ENCODE results near the gene SCAF1.

Gene SCAF1

DNA sequence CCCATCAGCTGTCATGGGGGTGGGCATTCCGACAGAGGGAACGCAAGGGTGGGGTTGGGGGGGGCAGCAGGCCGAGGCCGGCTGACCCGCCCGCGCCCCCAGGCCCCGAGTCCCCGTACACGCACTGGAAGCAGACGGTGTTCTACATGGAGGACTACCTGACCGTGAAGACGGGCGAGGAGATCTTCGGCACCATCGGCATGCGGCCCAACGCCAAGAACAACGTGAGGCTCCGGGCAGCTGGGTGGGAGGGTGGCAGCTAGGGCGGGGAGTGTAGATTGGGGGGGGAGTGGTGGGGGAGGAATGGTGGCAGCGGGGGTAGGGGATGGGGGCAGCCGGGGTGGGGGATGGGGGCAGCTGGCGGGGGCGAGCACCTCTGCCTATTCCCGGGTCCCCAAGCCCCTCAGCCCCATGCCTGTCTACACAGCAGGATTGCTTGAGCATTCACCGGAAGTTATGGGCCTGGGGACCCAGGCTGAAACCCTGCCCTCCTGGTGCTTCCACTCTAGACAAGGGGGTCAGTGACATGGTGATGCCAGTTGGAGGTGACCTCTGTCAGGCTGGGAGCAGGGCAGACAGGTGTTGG lies 44.6 kb downstream of the SCAF1 start:
- in situ Hi-C loops (cut with HindIII; ENCODE audit: low sequenced_read_pairs): no loop called here
- TF ChIP-seq CTCF (IDR thresholded peaks at IDR 0.05; ENCODE audit: low read depth, low read length): no peak
- no peak overlapping the region for H3K4me3 ChIP-seq (ENCODE audit: low read depth, low read length)
- DNase-seq (ENCODE audit: low read depth, low spot score): no peak

DNA sequence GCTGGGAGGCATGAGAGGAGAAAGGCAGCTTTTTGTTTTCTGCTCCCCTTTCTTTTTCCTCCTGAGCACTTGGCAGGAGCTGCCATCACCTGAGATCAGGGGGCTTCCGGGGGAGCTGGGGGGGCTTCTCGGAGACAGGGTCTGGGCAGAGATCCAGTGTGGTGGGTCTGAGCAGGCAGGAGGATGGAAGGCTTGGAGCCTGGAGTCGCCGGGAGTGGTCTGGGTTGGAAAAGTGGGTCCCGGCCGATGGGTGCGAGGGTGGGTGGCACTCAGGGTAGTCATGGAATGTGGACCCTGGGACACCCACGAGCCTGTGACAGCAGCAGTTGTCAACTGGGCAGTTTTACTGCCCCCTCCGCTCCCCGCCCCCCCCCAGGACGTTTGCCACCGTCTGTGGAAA lies 45.1 kb downstream of the SCAF1 start:
- no peak for TF ChIP-seq CTCF (IDR thresholded peaks at IDR 0.05; ENCODE audit: low read depth, low read length)

GRCh38 chr19:49687566-49688316 lies 45.7 kb downstream of the SCAF1 start:
- no peak for TF ChIP-seq CTCF (IDR thresholded peaks at IDR 0.05; ENCODE audit: low read depth, low read length)
- in situ Hi-C loops (cut with HindIII; ENCODE audit: low sequenced_read_pairs): no loop called here
- no peak for DNase-seq (ENCODE audit: low read depth, low spot score)
- H3K4me3 ChIP-seq (ENCODE audit: low read depth, low read length): no peak overlapping the region

More for the DNA sequence above, 45.1 kb downstream of the SCAF1 start:
- H3K4me3 ChIP-seq (ENCODE audit: low read depth, low read length): no peak overlapping the region
- in situ Hi-C loops (cut with HindIII; ENCODE audit: low sequenced_read_pairs): no loop called here
- no peak for DNase-seq (ENCODE audit: low read depth, low spot score)

- in situ Hi-C loops (cut with HindIII; ENCODE audit: low sequenced_read_pairs): no loop called here
- TF ChIP-seq CTCF (IDR thresholded peaks at IDR 0.05; ENCODE audit: low read depth, low read length): no peak
- H3K4me3 ChIP-seq (ENCODE audit: low read depth, low read length): no peak overlapping the region
- DNase-seq (ENCODE audit: low read depth, low spot score): no peak
Measured at GRCh38 chr19:49688531-49689132, 46.6 kb downstream of the SCAF1 start.

DNA sequence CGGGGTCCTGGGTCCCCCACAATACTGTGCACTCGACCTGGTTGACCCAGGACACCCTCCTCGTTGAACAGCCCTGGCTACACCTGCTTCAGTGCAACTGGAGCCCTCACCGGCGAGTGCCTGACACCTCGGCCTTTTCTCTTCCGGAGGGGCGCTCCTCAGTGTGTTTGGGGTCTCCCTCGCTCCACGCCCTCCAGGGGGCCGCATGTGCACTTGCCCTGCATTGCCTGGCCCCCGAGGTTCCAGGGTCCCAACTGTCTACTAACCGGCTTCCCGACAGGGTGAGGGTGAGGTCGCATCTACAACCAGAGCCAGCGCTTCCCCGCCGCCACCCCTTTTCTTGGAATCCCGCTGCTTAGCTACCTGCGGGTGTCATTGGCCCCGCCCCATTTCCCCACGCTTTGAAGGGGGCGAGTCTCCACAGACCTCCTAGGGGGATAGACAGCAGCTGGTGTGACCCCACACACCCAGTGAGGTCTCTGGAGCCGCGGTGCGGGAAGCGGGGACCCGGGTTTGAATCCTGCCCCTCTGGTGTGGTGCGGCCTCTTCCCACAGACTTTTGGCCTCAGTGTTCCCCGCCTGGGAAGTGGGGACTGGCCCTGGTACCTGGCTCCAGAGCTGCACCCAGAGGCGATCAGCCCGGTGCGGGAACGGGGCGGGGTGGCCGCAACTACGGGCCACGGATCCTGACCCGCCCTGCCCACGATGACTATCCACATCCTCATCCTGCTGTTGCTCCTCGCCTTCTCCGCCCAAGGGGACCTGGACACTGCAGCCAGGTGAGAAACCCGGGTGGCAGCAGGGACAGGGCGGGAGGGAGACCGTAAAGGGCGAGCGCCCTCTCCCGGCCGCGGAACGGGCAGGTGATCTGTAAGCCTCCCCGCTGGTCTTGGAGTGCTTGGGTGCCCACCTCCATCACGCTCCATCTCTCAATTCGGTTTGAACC lies 47.4 kb downstream of the SCAF1 start, which contains the start of gene ADM5:
TSS of gene ADM5 (plus strand) at position 462 of the 946 bp plus-strand sequence. CDS start at position 706, 244 bp downstream.
- TF ChIP-seq CTCF (IDR thresholded peaks at IDR 0.05; ENCODE audit: low read depth, low read length): peak; percentile 67
- in situ Hi-C loops (cut with HindIII; ENCODE audit: low sequenced_read_pairs): no loop called here
- peak within 1 kb of the TSS; percentile 53 for H3K4me3 ChIP-seq (ENCODE audit: low read depth, low read length)
- DNase-seq (ENCODE audit: low read depth, low spot score): no peak

DNA sequence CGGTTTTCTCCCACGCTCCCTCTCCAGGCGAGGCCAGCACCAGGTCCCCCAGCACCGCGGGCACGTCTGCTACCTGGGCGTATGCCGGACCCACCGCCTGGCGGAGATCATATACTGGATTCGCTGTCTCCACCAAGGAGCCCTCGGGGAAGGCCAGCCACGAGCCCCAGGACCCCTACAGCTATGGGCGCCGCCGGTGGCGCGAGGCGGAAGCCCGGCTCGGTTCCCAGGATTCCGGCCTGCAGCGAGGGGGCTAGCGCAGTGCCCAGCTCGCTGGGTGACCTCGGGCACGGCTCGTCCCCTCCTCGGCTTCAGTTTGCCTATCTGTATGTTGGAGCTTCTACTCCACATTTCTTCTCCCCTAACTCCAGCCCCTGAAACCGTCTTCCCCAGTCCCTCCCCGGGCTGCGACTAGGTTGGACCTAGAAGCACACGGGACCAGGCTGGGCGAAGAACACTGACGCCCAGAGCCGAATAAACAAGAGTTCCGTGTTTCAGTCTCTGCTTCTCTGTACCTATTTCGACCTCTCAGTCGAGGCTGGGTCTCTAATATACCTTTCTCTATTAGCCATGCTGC lies 48.2 kb downstream of the SCAF1 start:
- no peak for TF ChIP-seq CTCF (IDR thresholded peaks at IDR 0.05; ENCODE audit: low read depth, low read length)
- peak overlapping the region; percentile 53 for H3K4me3 ChIP-seq (ENCODE audit: low read depth, low read length)
- in situ Hi-C loops (cut with HindIII; ENCODE audit: low sequenced_read_pairs): no loop called here
- no peak for DNase-seq (ENCODE audit: low read depth, low spot score)

Measured in astrocyte of the spinal cord (primary cell).